ENCODE measurements around the gene AP2M1.

Gene AP2M1

GRCh38 chr3:184174284-184174645 is 390 bp upstream of the AP2M1 start:
- TF ChIP-seq CTCF (IDR thresholded peaks at IDR 0.05; ENCODE audit: extremely low read depth, missing control alignments) = no peak

GRCh38 chr3:184175506-184175905 is 851 bp downstream of the AP2M1 start:
- no peak for DNase-seq (ENCODE audit: low spot score)
- TF ChIP-seq CTCF (IDR thresholded peaks at IDR 0.05; ENCODE audit: extremely low read depth, missing control alignments) = no peak

More at GRCh38 chr3:184174284-184174645, 390 bp upstream of the AP2M1 start:
- DNase-seq (ENCODE audit: low spot score) = no peak

- TF ChIP-seq CTCF (IDR thresholded peaks at IDR 0.05; ENCODE audit: extremely low read depth, missing control alignments) = no peak
- DNase-seq (ENCODE audit: low spot score) = no peak
Observed at GRCh38 chr3:184175981-184176376, 1.3 kb downstream of the AP2M1 start.

- no peak for DNase-seq (ENCODE audit: low spot score)
- TF ChIP-seq CTCF (IDR thresholded peaks at IDR 0.05; ENCODE audit: extremely low read depth, missing control alignments) = no peak
Observed at GRCh38 chr3:184176377-184177330, 2.0 kb downstream of the AP2M1 start.

- no peak for DNase-seq (ENCODE audit: low spot score)
- TF ChIP-seq CTCF (IDR thresholded peaks at IDR 0.05; ENCODE audit: extremely low read depth, missing control alignments) = no peak
Observed at GRCh38 chr3:184177331-184177731, 2.7 kb downstream of the AP2M1 start.

- TF ChIP-seq CTCF (IDR thresholded peaks at IDR 0.05; ENCODE audit: extremely low read depth, missing control alignments) = no peak
- no peak for DNase-seq (ENCODE audit: low spot score)
Observed at GRCh38 chr3:184177767-184178306, 3.2 kb downstream of the AP2M1 start.

GRCh38 chr3:184178521-184179138 is 4.0 kb downstream of the AP2M1 start:
- TF ChIP-seq CTCF (IDR thresholded peaks at IDR 0.05; ENCODE audit: extremely low read depth, missing control alignments) = no peak
- DNase-seq (ENCODE audit: low spot score) = no peak

Measured in GM20000 (cell line).